Measurements from ENCODE around the gene HAUS7.

DNA sequence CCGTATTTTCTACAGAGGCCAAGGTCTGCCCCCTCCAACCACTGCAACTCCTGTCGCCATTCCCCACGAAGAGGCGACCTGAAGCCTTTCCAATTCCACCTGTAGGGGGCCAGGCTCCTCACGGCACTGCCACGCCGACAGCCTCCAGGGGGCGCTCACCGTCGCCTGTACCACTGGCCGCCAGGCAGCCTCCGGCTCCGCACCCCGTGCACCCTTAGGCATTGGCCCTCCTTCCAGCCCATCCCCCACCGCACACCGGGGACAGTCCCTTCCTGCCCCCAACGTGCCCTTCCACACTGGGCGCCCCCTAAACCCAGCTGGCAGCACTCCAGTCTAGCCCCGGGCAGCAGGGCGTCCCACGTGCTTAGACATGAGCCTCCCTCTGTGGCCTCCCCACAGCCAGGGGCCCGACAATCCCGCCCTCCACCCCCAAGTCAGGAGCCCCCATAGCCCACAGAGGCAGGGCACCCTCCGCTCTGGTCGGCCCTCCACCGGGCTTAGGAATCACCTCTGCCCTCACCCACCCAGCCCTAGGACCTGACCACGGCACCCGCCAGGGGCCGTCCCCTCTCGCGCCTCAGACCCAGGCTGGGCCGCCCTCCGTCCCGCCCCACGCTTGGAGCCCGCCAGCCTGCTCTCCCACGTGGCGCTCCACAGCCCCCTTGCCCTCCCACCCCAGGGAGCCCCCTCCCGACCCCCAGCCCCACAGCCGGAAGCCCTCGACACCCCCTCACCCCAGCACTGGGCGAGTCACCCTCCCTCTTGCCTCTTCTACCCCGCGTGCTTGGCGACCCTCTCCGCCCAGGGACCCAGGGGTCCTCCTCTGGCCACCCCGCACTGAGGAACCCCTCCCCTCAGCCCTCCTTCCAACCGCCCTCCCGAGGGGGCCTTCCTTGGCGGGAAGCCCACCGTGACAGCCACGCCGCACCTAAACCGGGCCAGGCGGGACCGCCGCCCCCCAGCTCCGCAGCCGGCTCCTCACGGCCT, 69.9 kb downstream of the HAUS7 start:
- TF ChIP-seq, protein P1, sequence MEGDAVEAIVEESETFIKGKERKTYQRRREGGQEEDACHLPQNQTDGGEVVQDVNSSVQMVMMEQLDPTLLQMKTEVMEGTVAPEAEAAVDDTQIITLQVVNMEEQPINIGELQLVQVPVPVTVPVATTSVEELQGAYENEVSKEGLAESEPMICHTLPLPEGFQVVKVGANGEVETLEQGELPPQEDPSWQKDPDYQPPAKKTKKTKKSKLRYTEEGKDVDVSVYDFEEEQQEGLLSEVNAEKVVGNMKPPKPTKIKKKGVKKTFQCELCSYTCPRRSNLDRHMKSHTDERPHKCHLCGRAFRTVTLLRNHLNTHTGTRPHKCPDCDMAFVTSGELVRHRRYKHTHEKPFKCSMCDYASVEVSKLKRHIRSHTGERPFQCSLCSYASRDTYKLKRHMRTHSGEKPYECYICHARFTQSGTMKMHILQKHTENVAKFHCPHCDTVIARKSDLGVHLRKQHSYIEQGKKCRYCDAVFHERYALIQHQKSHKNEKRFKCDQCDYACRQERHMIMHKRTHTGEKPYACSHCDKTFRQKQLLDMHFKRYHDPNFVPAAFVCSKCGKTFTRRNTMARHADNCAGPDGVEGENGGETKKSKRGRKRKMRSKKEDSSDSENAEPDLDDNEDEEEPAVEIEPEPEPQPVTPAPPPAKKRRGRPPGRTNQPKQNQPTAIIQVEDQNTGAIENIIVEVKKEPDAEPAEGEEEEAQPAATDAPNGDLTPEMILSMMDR (IDR thresholded peaks at IDR 0.05), result peak in 2 of 4 experiments; percentile 28 to 37
- TF ChIP-seq POLR2A (IDR thresholded peaks at IDR 0.05), result no peak

All from uterus (tissue), 2 donors.